ENCODE results near the gene CRLF2.

DNA sequence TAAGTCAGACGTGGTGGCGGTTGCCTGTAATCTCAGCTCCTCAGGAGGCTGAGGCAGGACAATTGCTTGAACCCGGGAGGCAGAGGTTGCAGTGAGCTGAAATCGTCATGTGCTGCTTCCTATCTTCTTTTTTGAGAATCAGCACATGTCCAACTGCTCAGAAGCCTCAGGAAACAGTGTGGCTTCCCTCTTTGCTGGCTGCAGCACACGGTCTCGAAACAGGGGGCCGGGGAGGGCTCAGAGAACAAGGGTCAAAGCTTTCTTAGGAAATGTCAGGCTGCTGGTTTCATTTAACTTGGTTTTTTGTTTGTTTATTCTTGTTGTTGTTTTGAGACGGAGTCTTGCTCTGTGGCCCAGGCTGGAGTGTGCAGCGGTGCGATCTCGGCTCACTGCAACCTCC is 31.3 kb downstream of the CRLF2 start:
- no peak for TF ChIP-seq CREB1 (IDR thresholded peaks at IDR 0.05)
- TF ChIP-seq, protein P1, sequence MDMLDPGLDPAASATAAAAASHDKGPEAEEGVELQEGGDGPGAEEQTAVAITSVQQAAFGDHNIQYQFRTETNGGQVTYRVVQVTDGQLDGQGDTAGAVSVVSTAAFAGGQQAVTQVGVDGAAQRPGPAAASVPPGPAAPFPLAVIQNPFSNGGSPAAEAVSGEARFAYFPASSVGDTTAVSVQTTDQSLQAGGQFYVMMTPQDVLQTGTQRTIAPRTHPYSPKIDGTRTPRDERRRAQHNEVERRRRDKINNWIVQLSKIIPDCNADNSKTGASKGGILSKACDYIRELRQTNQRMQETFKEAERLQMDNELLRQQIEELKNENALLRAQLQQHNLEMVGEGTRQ (IDR thresholded peaks at IDR 0.05; ENCODE audit: low read length): no peak
- no peak for TF ChIP-seq POLR2AphosphoS5 (IDR thresholded peaks at IDR 0.05; ENCODE audit: low read depth, low read length)
- TF ChIP-seq, protein P2, sequence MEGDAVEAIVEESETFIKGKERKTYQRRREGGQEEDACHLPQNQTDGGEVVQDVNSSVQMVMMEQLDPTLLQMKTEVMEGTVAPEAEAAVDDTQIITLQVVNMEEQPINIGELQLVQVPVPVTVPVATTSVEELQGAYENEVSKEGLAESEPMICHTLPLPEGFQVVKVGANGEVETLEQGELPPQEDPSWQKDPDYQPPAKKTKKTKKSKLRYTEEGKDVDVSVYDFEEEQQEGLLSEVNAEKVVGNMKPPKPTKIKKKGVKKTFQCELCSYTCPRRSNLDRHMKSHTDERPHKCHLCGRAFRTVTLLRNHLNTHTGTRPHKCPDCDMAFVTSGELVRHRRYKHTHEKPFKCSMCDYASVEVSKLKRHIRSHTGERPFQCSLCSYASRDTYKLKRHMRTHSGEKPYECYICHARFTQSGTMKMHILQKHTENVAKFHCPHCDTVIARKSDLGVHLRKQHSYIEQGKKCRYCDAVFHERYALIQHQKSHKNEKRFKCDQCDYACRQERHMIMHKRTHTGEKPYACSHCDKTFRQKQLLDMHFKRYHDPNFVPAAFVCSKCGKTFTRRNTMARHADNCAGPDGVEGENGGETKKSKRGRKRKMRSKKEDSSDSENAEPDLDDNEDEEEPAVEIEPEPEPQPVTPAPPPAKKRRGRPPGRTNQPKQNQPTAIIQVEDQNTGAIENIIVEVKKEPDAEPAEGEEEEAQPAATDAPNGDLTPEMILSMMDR (IDR thresholded peaks at IDR 0.05; ENCODE audit: control extremely low read depth in 1 of 3, insufficient read depth in 1 of 3, low read depth in 1 of 3, low read length in 3 of 3): no peak
- no peak for TF ChIP-seq ZNF274 (IDR thresholded peaks at IDR 0.05; ENCODE audit: borderline replicate concordance, extremely low read depth, low read length)
- TF ChIP-seq EP300 (IDR thresholded peaks at IDR 0.05; ENCODE audit: borderline replicate concordance in 1 of 2, low read depth in 2 of 2, low read length in 2 of 2): no peak
- TF ChIP-seq, protein P3, sequence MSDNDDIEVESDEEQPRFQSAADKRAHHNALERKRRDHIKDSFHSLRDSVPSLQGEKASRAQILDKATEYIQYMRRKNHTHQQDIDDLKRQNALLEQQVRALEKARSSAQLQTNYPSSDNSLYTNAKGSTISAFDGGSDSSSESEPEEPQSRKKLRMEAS (IDR thresholded peaks at IDR 0.05): no peak
- TF ChIP-seq JUND (IDR thresholded peaks at IDR 0.05; ENCODE audit: low read length): no peak
- TF ChIP-seq GTF2F1 (IDR thresholded peaks at IDR 0.05; ENCODE audit: borderline replicate concordance, low read depth, low read length): no peak
- no peak for TF ChIP-seq TCF12 (IDR thresholded peaks at IDR 0.05; ENCODE audit: low read depth, low read length)
- TF ChIP-seq YY1 (IDR thresholded peaks at IDR 0.05; ENCODE audit: low read depth, low read length): no peak
- no peak for TF ChIP-seq RAD21 (IDR thresholded peaks at IDR 0.05 in 1 of 2, conservative IDR thresholded peaks at IDR 0.05 in 1 of 2; ENCODE audit: low read depth in 2 of 2, low read length in 2 of 2)
- no peak for TF ChIP-seq HDAC2 (IDR thresholded peaks at IDR 0.05; ENCODE audit: borderline replicate concordance in 1 of 2, low read depth in 2 of 2, low read length in 2 of 2)
- no peak for TF ChIP-seq RNF2 (IDR thresholded peaks at IDR 0.05; ENCODE audit: borderline replicate concordance, low read depth, low read length, missing control alignments, poor library complexity, severe bottlenecking)
